ENCODE results near the gene SHISAL2B. TPM values are rescaled to one million over a fixed set of nuclear protein-coding genes. Genes with fewer than 3 reads are reported as not detected.

The SHISAL2B gene
- not detected for total RNA-seq

DNA sequence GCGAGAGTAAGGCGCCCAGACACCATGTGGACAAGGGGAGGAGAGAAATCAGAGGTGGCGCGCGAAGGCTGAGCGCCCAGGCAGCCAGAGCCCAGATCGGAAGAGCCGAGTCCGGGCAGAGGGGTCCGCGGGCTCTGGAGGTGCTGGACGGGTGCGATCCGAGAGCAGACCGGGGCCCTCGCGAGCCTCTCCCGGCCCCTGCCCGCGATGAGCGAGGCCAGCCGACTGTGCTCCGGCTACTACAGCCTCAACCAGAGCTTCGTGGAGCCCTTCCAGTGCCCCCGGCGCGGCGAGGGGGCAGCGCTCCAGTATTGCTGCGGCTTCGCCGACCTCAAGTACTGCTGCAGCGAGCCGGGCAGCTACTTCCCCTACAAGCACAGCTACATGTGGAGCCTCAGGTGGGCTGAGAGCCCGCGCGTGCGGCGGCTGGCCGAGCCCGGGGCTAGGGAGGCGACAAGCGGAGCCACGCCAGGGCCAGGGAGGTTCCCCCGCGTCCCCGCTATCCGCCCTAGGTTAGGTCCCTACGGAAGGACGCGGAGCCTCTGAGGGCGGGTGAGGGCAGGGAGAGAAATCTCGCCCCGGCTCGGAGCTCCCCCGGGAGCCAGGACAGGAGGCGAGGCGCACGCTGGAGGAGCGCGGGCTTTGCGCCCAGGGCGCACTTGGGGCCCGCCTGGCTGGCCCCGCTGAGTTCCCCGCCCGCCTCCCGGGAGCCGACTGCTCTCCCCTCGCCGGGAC is at the start of gene SHISAL2B:
Gene SHISAL2B (plus strand): TSS at position 87 of the 735 bp plus-strand sequence. CDS start 121 bp downstream, at position 208.
- no peak for TF ChIP-seq POLR2A (IDR thresholded peaks at IDR 0.05)
- TF ChIP-seq, protein P1, sequence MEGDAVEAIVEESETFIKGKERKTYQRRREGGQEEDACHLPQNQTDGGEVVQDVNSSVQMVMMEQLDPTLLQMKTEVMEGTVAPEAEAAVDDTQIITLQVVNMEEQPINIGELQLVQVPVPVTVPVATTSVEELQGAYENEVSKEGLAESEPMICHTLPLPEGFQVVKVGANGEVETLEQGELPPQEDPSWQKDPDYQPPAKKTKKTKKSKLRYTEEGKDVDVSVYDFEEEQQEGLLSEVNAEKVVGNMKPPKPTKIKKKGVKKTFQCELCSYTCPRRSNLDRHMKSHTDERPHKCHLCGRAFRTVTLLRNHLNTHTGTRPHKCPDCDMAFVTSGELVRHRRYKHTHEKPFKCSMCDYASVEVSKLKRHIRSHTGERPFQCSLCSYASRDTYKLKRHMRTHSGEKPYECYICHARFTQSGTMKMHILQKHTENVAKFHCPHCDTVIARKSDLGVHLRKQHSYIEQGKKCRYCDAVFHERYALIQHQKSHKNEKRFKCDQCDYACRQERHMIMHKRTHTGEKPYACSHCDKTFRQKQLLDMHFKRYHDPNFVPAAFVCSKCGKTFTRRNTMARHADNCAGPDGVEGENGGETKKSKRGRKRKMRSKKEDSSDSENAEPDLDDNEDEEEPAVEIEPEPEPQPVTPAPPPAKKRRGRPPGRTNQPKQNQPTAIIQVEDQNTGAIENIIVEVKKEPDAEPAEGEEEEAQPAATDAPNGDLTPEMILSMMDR (IDR thresholded peaks at IDR 0.05), result no peak
- 2 to 4% methylated on average over 27 to 43 of the region's 71 CpGs for WGBS, 2 donors
- Histone ChIP-seq H3K9me3 (no peaks in the 10 kb centered on the region), H3K36me3 (no peaks in the 10 kb centered on the region), H3K4me1 (peaks cover 6 to 8% of the 10 kb centered on the region in 2 donors), H3K27ac (no peak within 1 kb of the TSS), H3K4me3 (replicated peaks in 1 of 3) (no peak within 1 kb of the TSS), H3K27me3 (peaks cover 6% of the 10 kb centered on the region)
- DNase-seq, result no peak
- intact Hi-C loops (cut with DNase I), result no loop called here

DNA sequence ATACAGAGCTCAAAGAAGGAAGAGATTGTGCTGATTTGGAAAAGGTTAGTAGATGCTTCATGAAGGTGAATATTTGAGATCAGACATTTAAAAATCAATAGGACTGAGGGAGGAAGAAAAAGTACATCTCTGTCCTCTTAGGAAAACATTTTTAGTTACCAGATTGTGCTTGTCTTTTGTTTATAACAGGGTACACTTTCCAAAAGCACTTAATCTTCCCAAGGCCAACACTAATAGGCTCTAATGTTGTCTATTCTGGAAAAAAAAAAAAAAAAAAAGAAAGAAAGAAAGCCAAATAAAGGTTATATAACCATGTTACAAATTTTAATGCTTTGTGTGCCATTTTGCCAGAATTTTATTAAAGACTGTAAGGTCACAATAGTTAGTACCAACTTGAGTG is 45.5 kb upstream of the SHISAL2B start:
- intact Hi-C loops (cut with DNase I), result no loop called here
- Histone ChIP-seq H3K27me3 (no peaks in the 10 kb centered on the region), H3K36me3 (no peaks in the 10 kb centered on the region), H3K4me3 (replicated peaks in 1 of 3) (no peak overlapping the region), H3K9me3 (no peaks in the 10 kb centered on the region), H3K27ac (no peak overlapping the region), H3K4me1 (no peaks in the 10 kb centered on the region)
- TF ChIP-seq POLR2A (IDR thresholded peaks at IDR 0.05), result no peak
- TF ChIP-seq, protein P1 (IDR thresholded peaks at IDR 0.05), result no peak
- DNase-seq, result no peak

DNA sequence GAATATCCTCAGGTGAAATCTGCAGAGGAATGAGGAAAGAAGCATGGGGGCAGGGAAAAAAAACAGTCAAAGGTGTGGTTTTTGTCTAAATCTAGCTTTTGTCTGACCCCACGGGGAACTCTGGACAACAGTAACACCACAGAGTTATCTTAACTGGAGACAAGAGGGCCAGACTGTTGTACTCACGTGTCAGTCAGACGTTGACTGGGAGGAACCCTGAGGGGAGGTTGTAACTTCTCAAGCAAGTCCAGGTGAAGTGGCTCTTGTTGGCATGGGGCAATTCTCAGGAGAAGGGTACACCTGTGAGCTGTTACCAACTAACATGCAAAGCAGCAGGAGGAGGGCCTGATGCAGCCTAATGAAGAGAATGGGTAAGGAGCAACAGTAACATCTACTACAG is 44.1 kb upstream of the SHISAL2B start:
- Histone ChIP-seq H3K4me1 (no peaks in the 10 kb centered on the region), H3K27me3 (no peaks in the 10 kb centered on the region), H3K27ac (no peak overlapping the region), H3K4me3 (replicated peaks in 1 of 3) (no peak overlapping the region), H3K36me3 (no peaks in the 10 kb centered on the region), H3K9me3 (no peaks in the 10 kb centered on the region)
- DNase-seq, result peak; percentile 6 to 8
- no peak for TF ChIP-seq POLR2A (IDR thresholded peaks at IDR 0.05)
- TF ChIP-seq, protein P1 (IDR thresholded peaks at IDR 0.05), result no peak
- intact Hi-C loops (cut with DNase I), result no loop called here
- 30 to 36% methylated on average over 3 of the region's 3 CpGs for WGBS, 2 donors

DNA sequence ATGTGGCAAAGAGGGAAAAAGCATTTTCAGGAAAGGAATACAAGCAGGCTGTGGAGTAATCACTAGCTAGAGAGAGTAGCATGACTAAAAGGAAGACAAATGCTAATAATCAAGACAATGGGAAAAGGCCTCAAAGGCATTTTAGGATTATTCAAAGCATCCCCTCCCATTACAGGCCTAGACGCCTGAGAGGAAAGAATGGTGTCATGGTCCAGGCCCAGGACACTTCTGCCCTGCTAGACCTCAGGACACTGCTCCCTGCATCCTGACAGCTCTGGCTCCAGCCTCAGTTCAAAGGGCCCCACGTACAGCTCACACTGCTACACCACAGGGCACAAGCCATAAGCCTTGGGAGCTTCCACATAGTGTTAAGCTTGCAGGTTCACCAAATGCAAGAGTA is 40.8 kb upstream of the SHISAL2B start:
- Histone ChIP-seq H3K27me3 (no peaks in the 10 kb centered on the region), H3K4me3 (replicated peaks in 1 of 3) (no peak overlapping the region), H3K9me3 (no peaks in the 10 kb centered on the region), H3K4me1 (no peaks in the 10 kb centered on the region), H3K36me3 (no peaks in the 10 kb centered on the region), H3K27ac (no peak overlapping the region)
- TF ChIP-seq, protein P1 (IDR thresholded peaks at IDR 0.05), result no peak
- no peak for TF ChIP-seq POLR2A (IDR thresholded peaks at IDR 0.05)
- intact Hi-C loops (cut with DNase I), result no loop called here
- WGBS, 2 donors, result 61 to 72% methylated on average over 2 of the region's 2 CpGs
- no peak for DNase-seq

DNA sequence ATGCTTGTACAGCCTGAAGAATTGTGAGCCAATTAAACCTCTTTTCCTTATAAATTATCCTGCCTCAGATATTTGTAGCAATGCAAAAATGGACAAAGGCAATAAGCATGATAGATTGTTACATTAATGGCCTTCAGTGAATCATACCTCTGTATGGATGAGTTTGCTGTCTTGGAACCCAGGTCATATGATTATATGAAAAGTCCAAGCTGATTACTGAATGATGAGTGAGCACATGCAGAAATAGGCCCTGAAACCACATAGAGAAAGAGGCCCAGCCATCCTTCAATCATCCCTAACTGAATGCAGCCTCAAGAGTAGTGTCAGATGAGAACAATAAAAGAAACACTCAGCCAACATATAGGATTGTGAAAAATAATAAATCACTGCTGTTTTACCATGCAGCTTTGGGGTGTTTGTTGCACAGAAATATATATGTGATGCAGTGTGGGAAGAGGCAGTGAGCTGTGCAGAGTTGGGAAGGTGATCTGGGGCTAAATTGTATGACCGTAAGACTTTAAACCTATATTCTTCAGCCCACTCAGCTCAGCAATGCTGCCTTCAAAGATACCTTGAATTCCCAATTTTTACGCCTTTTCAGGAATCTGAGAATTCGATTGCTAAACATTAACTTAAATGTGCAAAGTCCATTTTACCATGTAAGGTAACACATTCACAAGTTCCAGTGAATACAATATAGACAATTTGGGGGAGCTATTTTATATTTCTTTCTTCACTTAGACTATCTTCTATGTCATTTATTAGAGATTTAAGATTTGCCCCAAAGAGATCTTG is 36.3 kb upstream of the SHISAL2B start:
- Histone ChIP-seq H3K4me1 (no peaks in the 10 kb centered on the region), H3K4me3 (replicated peaks in 1 of 3) (no peak overlapping the region), H3K9me3 (no peaks in the 10 kb centered on the region), H3K27ac (no peak overlapping the region), H3K27me3 (no peaks in the 10 kb centered on the region), H3K36me3 (no peaks in the 10 kb centered on the region)
- DNase-seq, result no peak
- TF ChIP-seq, protein P1 (IDR thresholded peaks at IDR 0.05), result no peak
- no peak for TF ChIP-seq POLR2A (IDR thresholded peaks at IDR 0.05)
- intact Hi-C loops (cut with DNase I), result no loop called here
- WGBS, 2 donors, result 92 to 94% methylated on average over 3 of the region's 3 CpGs
